ENCODE results near the gene ZNF775. TPM values are rescaled to one million over a fixed set of nuclear protein-coding genes. Genes with fewer than 3 reads are reported as not detected.

The ZNF775 gene
- total RNA-seq, 2 experiments from 2014 or later = 4.7 to 4.9 TPM

DNA sequence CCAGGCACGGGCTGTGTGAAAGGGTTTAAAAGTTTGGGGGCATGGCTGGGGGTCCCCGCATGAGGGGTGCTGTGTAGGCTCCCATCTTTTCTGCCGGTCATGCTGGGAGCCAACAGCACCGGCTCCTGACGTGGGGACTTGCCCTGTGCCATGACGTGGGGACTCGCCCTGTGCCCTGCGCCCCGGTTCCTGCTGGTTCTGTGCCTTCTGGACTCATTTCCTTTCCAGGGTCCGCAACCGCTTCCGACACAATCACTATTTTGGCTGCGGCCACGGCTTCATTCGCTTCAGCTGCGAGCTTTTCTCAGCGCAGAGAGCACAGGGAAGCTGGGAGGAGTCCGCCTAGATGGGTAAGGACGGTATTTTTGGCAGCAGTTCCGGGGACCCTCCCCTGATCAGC, 63.7 kb downstream of the ZNF775 start:
- peaks cover 10% of the 10 kb centered on the region for H3K36me3 Mint-ChIP-seq (ENCODE audit: low read depth)
- POLR2A ChIA-PET = interaction anchor here (0.6 to 1.3 kb wide), 3 partner anchors 36 to 273 kb away, joined by 3 read pairs; partner anchors contain the start of gene GIMAP1
- H3K4me1 Mint-ChIP-seq (ENCODE audit: low read depth) = peaks cover 33% of the 10 kb centered on the region
- no peak for DNase-seq
- intact Hi-C loops (cut with micrococcal nuclease) = no loop called here
- ATAC-seq = no peak
- H3K27me3 Mint-ChIP-seq = no peaks in the 10 kb centered on the region
- TF ChIP-seq, protein P1, sequence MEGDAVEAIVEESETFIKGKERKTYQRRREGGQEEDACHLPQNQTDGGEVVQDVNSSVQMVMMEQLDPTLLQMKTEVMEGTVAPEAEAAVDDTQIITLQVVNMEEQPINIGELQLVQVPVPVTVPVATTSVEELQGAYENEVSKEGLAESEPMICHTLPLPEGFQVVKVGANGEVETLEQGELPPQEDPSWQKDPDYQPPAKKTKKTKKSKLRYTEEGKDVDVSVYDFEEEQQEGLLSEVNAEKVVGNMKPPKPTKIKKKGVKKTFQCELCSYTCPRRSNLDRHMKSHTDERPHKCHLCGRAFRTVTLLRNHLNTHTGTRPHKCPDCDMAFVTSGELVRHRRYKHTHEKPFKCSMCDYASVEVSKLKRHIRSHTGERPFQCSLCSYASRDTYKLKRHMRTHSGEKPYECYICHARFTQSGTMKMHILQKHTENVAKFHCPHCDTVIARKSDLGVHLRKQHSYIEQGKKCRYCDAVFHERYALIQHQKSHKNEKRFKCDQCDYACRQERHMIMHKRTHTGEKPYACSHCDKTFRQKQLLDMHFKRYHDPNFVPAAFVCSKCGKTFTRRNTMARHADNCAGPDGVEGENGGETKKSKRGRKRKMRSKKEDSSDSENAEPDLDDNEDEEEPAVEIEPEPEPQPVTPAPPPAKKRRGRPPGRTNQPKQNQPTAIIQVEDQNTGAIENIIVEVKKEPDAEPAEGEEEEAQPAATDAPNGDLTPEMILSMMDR (IDR thresholded peaks at IDR 0.05) = no peak
- H3K27ac Mint-ChIP-seq = no peak overlapping the region
- CTCF ChIA-PET = no interaction called here
- peaks cover 13% of the 10 kb centered on the region for H3K9me3 Mint-ChIP-seq
- H3K4me3 Mint-ChIP-seq = no peak overlapping the region

DNA sequence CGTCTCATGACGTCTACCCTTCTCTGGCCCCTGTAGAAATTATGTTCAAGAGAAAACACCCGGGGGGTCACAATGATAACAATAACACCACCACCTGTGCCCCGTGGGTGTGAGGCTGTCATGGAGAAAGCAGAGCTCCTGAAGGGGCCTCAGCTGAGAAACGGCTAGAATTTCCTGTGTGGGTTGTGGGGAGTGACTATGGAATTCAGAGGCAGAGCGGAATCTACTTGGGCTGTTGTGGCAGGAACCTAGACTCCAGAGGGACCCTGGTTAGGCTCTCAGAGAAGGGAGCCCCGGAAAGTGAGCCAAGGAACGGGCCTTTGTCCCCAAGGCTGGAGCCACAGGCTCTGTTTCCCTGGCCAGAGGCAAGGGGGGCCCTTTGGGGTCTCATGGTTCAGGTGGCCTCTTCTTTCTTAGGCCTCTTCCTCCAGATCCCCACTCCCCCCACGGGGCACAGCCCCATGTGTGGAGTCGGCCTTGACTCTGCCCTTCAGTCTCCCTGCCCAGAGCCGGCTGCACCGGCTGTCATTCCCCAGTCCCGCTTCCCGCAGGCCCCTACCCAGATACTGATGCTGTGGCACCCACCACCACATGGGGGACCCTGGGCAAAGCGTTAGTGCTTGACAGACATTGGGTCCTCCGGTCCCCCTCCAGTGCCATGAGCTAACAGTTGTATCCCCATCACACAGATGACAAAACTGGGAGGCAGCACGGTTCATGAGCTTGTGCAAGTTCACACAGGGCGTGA, 64.8 kb downstream of the ZNF775 start:
- intact Hi-C loops (cut with micrococcal nuclease) = no loop called here
- Mint-ChIP-seq H3K27me3 (no peaks in the 10 kb centered on the region), H3K36me3 (ENCODE audit: low read depth) (peaks cover 10% of the 10 kb centered on the region), H3K27ac (no peak overlapping the region), H3K4me1 (ENCODE audit: low read depth) (peaks cover 43% of the 10 kb centered on the region), H3K4me3 (no peak overlapping the region), H3K9me3 (peaks cover 13% of the 10 kb centered on the region)
- TF ChIP-seq, protein P1 (IDR thresholded peaks at IDR 0.05) = no peak
- ATAC-seq = no peak
- ChIA-PET POLR2A (interaction anchor here (1.3 kb wide), 1 partner anchor 272 kb away, joined by 3 read pairs; the partner anchor contains the start of gene GIMAP1), CTCF (no interaction called here)
- no peak for DNase-seq

DNA sequence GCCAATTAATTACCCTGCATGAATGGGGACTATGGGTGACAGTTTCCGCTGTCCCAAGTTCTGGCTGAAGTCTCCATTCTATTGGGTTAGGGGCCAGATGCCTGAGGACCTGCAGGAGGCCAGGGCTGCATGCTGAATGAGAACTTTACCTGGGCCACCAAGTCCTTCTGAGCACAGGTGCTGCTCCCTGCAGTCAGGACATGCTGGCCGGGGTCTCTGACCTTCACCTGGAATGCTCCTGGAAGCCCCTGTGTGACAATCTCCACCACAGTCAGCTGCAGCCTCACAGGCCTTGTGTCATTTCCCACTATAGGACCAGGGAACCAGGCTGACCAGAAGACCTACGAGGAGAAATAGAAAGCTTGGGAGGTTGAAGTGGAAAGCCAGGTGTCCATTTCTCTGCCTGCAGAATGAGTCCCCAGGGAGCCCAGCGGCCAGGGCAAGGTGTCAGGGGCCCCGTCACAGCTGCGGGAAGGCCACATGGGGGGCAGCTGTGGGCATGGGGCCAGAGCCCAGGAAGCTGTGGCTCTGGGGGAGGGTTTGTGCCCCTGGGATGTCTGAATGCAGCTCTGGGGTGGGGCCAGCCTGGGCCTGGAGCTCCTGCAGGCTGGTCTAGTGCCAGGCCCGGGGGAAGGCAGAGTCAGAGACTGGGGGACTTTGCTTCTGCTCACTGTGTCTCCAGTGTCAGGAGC, 65.7 kb downstream of the ZNF775 start:
- CTCF ChIA-PET = interaction anchor here (6.5 kb wide), 1 partner anchor 309 kb away, joined by 93 read pairs; no protein-coding TSS in a partner anchor
- no peaks in the 10 kb centered on the region for H3K27me3 Mint-ChIP-seq
- peaks cover 10% of the 10 kb centered on the region for H3K36me3 Mint-ChIP-seq (ENCODE audit: low read depth)
- H3K4me1 Mint-ChIP-seq (ENCODE audit: low read depth) = peaks cover 45% of the 10 kb centered on the region
- POLR2A ChIA-PET = interaction anchor here (1.1 kb wide), 2 partner anchors 13 to 31 kb away, joined by 3 to 5 read pairs; no protein-coding TSS in a partner anchor
- DNase-seq = no peak
- TF ChIP-seq, protein P1 (IDR thresholded peaks at IDR 0.05) = no peak
- intact Hi-C loops (cut with micrococcal nuclease) = no loop called here
- H3K4me3 Mint-ChIP-seq = no peak overlapping the region
- no peak overlapping the region for H3K27ac Mint-ChIP-seq
- H3K9me3 Mint-ChIP-seq = peaks cover 13% of the 10 kb centered on the region
- ATAC-seq = no peak

DNA sequence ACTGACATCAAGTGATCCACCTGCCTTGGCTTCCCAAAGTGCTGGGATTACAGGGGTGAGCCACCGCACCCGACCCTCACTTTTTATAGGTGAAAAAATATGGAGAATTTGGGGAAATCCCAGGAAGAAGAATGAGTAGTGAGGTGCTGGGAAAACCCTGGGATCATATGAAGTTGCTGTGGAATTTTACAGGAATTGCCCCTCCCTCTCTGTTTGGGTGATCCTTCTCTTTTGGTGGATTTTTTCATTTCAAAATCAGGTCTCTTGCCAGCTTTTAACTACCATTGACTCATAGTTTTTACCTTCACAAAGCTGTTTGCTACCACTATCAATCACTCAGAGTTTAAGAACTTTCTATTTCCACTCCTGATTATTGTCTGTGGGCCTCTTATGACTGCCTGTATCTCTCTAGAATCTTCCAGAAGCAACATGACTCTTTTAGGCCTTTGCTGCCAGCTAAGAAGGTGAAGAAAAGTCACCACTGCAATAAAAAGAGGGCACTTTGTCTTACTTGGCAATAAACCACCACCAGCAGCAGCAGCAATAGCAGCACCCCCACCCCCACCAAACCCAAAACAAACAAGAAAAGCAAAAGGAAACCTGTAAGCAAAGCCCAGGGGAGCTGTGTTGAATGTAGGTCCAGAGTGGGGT, 67.3 kb downstream of the ZNF775 start:
- peak overlapping the region; percentile 58 for H3K27ac Mint-ChIP-seq
- DNase-seq = peak; percentile 38
- H3K27me3 Mint-ChIP-seq = no peaks in the 10 kb centered on the region
- TF ChIP-seq, protein P1 (IDR thresholded peaks at IDR 0.05) = no peak
- peaks cover 9% of the 10 kb centered on the region for H3K36me3 Mint-ChIP-seq (ENCODE audit: low read depth)
- H3K4me3 Mint-ChIP-seq = no peak overlapping the region
- ChIA-PET CTCF (interaction anchor here (0.8 to 6.5 kb wide), 5 partner anchors 25 to 308 kb away, joined by 3 to 93 read pairs (median 3); partner anchors contain the start of gene GIMAP7), POLR2A (interaction anchor here (0.8 to 1.1 kb wide), 7 partner anchors 14 to 418 kb away, joined by 3 to 5 read pairs (median 3); partner anchors contain the start of gene GIMAP7)
- H3K4me1 Mint-ChIP-seq (ENCODE audit: low read depth) = peaks cover 42% of the 10 kb centered on the region
- ATAC-seq = no peak
- peaks cover 10% of the 10 kb centered on the region for H3K9me3 Mint-ChIP-seq
- intact Hi-C loops (cut with micrococcal nuclease) = no loop called here

Other genes with a start within 250 kb of the ZNF775 start
- 10 to 100 TPM; 21.8 to 21.9 TPM for gene LRRC61, start 56.0 kb upstream of the ZNF775 start, total RNA-seq
- 1 to 10 TPM; 2.6 to 2.9 TPM for gene ACTR3C, start 55.8 kb upstream of the ZNF775 start, total RNA-seq
- not detected for gene RARRES2, start 37.7 kb upstream of the ZNF775 start, total RNA-seq
- 10 to 100 TPM; 56.0 to 59.2 TPM for gene REPIN1, start 10.5 kb upstream of the ZNF775 start, total RNA-seq
- gene GIMAP8, start 71.3 kb downstream of the ZNF775 start, total RNA-seq = 1 to 10 TPM; 8.6 to 8.7 TPM
- gene GIMAP7, start 135.5 kb downstream of the ZNF775 start, total RNA-seq = 10 to 100 TPM; 29.0 to 29.5 TPM
- gene GIMAP4, start 188.1 kb downstream of the ZNF775 start, total RNA-seq = 10 to 100 TPM; 88.3 to 97.8 TPM